IPS DF 19.7 (cell line): ENCODE measurements around the gene EPAS1.

Experiments
- DNase-seq: peaks from one replicate; pipeline ENCODE4 v3.0.0-alpha.2; 2013; ENCODE audit warnings: low read depth, low spot score

EPAS1 gene

DNA sequence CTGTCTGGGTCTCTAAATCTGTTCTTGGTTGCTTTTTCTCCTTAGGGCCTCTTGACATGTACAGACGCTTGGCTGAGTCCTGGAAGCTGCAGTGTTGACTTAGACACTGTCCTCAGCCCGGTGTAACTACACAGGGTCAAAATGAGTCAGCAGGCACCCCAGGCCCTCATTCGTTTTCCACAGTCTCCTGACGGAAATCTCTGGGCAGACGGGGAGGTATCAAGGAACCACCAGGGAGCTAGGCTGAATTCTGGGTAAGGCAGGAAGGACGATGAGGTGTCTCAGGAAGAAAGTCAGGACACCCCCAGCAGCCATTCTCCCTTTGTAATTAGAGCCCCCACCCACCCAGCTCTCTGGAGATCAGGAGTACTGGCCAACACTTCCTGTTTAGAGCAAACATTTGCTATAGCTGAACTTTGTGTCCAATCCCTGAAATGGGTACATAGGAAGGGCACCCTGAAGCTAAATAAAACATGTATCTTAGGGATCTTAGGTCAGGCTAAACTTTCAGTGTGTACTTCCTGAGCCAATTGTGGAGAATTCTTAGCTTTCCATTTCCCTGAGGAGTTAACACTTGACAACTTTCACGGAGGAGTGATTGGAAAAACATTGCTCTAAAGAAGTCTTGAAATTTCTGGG, 23.9 kb upstream of the EPAS1 start:
- no peak for DNase-seq

DNA sequence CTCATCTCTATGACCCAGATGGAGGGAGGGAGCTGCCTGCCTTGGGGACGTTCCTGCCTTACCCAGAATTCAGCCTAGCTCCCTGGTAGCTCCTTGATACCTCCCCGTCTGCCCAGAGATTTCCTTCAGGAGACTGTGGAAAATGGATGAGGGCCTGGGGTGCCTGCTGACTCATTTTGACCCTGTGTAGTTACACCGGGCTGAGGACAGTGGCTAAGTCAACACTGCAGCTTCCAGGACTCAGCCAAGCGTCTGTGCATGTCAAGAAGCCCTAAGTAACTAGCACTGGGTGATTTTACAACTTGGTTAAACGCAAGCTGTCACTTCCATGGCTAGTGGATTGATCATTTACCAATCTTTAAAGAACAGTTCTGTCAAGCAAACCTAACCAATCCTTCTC, 23.3 kb upstream of the EPAS1 start:
- DNase-seq, result no peak

DNA sequence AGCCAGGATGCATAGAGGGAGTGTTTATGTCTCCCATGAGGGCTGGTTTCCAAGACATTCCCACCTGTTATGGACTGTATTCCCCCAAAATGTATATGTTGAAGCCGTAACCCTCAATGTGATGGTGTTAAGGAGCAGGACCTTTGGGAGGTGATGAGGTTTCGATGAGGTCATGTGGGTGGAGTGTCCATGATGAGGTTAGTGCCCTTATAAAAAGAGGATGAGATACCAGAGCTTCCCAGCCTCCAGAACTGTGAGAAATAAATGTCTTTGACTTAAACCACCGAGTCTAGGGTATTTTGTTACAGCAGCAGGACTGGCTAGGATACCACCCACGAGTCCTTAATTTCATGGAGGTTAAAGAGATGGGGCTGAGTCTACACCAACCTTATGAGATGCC, 22.6 kb upstream of the EPAS1 start:
- no peak for DNase-seq

GRCh38 chr2:46275995-46276394, 21.2 kb upstream of the EPAS1 start:
- DNase-seq, result no peak

- no peak for DNase-seq
Observed at GRCh38 chr2:46276642-46277041, 20.6 kb upstream of the EPAS1 start.

DNA sequence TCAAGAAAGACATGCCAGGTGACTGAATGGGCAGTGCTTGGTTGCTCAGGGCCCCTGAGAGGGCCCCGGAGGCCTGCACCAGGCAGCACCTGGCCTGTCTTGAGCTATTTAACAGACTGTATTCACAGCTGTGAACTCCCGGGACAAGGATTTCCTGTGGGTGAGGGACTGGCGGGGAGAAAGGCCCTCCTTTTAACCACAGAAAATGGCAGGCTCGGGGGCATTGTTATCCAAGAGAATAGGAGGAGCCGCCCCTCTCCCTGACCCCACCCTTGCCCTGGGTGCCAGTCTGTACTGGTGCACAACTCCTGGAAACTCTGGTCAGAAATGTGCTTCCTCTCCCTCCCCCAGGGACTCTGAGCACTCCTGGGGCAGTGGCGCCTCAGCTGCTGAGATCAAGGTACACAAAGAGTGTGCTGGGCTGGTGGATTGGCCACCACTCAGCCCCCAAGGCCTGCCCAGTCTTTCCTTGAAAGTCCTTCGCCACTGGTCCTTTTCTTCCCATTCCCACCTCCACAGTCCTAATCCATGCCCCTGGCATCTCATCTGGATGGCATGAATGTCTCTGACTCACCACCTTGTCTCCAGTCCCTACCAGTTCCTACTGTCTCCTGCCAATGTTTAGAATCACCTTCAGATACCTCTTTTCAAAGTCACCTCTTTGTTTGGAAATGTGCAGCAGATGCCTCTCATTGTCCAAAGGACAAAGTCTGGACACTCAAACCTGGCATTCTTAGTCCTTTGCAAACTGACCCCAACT, 19.6 kb upstream of the EPAS1 start:
- no peak for DNase-seq

DNA sequence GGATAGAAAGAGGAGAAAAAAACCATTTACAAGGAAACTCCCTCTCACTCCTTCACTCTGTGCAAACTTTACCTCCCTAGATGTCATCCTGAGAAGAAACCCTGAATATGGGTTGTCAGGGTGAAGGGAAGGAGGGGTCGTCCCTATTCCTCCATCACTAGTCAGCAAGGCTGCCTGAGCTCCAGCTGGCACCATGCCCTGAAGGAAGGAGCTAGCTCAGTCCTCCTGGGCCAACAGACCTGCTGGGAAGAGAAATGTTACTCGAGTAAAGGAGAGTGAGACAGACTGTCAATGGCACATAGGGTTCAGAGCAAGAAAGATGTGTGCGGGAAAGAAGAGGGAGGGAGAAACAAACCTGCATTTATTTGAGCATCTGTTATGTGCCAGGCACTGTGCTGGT, 18.3 kb upstream of the EPAS1 start:
- no peak for DNase-seq

- no peak for DNase-seq
Observed at GRCh38 chr2:46281939-46282338, 15.3 kb upstream of the EPAS1 start.

DNA sequence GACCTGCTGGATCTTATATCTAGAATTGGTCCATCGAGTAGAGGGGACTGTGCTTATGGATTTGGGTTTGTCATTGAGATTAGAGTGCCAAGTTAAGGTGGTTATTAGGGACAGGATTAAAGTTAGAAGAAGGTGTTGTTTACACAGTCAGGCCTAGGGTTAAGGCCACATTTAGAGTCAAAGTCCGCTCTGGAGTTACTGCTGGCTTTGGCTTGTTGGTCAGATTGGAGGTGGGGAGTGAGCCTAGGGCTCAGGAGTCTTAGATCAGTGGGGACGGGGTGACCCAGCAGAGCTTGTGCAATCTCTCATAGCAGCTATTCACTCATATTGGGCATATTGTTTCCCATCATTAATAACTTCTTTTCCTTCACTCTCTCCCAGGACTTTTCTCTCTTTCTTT, 13.5 kb upstream of the EPAS1 start:
- DNase-seq, result no peak

DNA sequence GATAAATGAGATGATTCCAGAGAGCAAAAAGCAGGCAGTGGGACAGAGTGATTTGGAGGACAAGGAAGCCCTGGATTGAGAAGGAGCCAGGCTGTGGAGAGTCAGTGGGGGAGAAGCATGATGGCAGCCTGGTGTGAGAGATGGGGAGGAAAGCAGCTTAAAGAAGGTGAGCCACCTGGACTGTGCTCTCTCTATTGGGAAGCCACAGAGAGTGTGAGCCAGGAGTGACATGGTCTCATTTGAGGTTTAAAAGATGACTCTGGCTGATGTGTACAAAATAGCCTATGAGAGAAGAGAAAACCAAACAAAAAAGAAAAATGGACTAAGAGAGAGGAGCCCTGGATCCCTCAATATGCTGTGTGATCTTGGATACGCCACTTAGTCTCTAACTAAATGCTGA, 12.9 kb upstream of the EPAS1 start:
- DNase-seq, result no peak

GRCh38 chr2:46284796-46285195, 12.4 kb upstream of the EPAS1 start:
- no peak for DNase-seq

DNA sequence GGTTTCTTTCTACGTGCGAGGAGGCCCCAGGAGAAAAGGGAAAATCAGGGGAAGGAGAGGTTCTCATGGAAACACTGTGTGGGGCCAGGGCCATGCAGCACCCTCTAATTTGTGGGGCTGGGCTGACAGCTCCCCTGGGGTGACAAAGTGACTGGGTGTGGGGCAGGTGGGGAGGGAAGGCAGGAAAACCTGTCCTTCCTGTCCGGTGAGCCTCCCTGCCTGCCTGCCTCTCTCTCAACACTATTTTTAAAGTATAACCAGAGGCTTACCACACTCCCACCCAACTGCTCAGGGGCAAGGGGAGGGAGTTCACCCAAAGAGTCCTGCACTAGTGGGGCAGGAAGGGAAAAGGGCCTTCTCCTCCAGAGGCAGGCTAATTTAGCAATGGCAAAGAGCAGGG, 10.5 kb upstream of the EPAS1 start:
- no peak for DNase-seq

DNA sequence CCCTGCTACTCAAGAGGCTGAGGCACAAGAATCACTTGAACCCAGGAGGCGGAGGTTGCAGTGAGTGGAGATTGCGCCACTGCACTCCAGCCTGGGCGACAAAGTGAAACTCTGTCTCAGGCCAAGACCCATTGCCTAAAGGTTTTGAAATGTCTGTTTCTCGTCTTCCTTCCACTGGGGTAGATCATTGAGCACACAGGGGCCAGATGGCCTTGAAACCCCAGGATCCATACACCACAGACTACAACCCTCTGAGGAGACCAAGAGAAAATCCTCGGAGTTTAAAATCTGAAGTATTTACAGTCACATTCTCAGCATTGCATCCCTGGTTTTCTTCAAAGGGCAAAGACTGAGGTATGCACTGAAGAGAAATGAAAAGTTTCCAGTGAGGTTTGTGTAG, 7.1 kb upstream of the EPAS1 start:
- DNase-seq, result no peak

DNA sequence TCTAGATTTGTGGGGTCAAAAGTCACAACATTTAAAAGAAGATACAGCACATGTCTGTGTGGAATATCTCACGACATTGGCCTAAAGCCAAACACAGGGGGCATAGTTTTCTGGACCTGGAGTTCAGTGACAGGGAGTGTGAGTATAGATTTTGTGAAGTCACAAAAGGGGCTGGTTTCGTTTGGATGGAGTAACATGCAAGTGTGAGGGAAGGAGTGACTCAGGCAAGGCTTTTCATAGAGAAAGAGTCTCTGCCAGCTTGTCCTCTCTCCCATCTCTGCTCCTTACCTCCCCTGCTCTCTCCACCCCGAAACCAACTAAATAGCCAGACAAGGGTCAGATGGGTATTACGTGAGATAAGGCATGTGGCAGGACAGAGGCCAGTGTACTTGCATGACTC, 3.7 kb upstream of the EPAS1 start:
- no peak for DNase-seq

- DNase-seq, result no peak
Observed at GRCh38 chr2:46294176-46294836, 2.9 kb upstream of the EPAS1 start.

- no peak for DNase-seq
Observed at GRCh38 chr2:46296216-46296839, 879 bp upstream of the EPAS1 start.

DNA sequence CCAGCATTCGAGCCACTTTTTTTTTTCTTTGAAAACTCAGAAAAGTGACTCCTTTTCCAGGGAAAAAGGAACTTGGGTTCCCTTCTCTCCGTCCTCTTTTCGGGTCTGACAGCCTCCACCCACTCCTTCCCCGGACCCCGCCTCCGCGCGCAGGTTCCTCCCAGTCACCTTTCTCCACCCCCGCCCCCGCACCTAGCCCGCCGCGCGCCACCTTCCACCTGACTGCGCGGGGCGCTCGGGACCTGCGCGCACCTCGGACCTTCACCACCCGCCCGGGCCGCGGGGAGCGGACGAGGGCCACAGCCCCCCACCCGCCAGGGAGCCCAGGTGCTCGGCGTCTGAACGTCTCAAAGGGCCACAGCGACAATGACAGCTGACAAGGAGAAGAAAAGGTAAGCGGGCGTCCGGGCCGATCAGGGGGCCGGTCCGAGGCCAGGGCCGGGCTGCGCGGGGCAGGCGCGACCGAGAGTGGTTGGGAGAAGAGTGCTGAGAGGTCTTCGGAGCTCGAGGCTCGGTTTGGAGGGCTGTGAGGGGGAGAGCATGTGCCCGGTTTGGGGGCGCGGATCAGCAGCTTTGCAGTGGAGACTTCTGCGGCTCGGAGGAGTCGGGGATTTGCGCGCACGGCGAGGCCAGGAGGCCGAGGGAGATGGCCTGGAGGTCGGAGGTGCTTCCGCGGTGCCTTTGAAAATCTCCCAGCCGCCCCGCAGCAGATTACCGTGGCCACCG, 502 bp downstream of the EPAS1 start:
- DNase-seq, result no peak

DNA sequence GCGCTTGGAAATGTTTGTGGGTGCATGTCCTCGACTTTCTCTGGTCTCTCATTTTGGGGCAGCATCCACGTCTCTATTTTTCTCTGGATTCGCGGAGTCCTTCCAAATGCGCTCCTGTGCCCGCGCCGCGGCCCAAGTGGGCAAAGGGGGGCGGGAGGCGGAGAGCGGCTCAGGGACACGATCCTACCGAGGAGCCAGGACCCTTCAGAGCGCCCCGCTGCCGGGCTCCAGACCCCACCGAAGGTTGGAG, 990 bp downstream of the EPAS1 start:
- no peak for DNase-seq

DNA sequence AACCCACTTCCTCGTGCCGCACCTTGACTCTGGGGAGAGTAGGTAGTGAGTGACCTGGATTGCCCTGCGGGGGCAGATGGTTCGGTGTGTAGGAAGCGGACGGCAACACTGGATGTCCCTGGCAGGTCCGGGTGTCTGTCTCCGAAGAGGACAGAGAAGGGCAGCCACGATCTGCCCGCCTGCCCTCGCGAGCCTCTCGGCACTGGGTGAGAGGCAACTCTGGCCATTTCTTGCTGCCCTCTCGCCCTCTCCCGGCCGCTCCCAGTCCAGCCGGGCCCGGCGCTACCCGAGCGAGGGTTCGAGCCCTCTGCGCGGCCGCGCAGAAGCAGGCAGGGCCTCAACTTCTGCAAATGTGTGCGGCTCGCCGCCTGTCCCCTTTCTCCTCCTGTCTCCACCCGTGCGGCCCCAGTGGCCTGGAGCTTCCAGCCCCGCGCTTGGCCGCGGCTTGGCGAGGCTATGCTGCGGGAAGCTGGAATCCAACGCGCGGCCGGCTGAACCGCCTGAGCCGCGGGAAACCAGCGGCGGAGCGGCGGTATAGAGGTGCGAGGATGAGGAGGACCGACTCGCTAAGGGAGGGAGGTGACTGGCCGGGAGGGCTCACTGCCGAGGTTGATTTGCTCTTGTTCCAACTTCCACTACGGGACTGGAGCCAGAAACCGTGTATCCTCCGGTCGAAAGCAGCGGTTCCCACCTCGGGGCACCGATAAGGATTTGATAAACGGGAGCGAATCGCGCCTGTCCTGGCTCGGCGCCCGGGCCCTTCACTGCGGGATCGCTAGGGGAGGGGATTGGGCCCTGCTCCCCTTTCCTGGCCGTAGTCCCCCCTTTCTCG, 1.5 kb downstream of the EPAS1 start:
- DNase-seq, result no peak

DNA sequence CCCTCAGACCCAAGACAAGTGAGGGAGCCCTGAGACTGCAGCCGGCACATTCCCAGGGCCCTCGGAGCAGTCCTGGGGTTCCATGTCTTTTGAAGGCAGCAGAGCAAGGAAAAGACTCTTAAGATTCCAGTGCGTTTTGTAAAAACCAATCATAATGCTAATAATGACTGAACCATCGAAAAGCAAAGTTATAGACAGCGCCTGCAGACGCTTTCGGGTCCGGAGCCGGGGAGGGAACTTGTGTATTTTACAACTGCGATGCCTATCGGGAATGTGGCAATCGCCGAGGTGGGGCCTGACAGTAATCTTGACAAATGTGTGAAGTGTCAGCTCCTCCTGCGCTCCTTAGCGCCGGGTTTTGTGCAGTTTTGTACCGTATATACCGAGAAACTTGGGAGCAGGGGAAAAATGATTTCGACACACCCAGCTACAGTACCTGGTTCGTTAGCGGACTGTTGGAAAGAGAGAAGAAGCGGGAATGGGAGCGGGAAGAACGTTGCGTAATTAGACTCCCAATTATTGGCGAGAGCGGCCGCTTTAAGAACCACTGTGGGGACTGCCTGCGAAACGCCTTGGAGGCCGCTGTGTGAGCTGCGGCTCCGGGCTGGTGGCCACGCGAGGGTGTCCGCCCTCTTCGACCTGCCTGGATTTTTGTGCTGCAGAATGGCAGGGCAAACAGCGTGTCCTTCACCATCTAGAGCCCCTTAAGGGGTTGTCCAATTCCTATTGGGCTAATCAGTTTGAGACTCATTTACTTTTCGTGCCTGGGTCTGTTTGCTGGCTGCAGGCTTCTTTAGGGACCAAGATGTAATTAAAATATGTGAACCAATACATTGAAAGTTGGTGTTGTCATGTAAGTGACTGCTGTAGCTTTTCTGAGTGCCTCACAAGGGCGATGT, 2.4 kb downstream of the EPAS1 start:
- DNase-seq, result no peak
